Panc1 (cell line): ENCODE data around the gene ZNF862. TPM values are rescaled to one million over a fixed set of nuclear protein-coding genes. Genes with fewer than 3 reads are reported as not detected.

ENCODE experiments used
- ATAC-seq: fragments of 200-7000 bp; cut with Tn5 transposase; 2 replicates; pipeline ENCODE4 v1.9.1; 2020; ENCODE audit warnings: mild to moderate bottlenecking, moderate library complexity
- BruUV-seq: library from RNA; stranded (reverse); fragments of 400-500 nt; replicated peaks from 2 replicates; lab custom pipeline; 2021; lab: Mats Ljungman, UMichigan
- CTCF ChIA-PET: fragments of 300-600 bp; sonication (Branson Sonifier 250); formaldehyde crosslinking; loops from one replicate; lab custom pipeline; 2022; ENCODE audit warnings: antibody characterized with exemption; lab: Charles Lee
- POLR2A ChIA-PET: fragments of 300-600 bp; sonication (Branson Sonifier 250); formaldehyde crosslinking; loops from one replicate; lab custom pipeline; 2022; ENCODE audit warnings: antibody characterized with exemption; lab: Charles Lee
- DNase-seq: peaks from one replicate; pipeline ENCODE4 v3.0.0-alpha.2; 2010; ENCODE audit warnings: low read depth, low spot score
- H3K27ac ChIP-seq: 2 replicates; pipeline ENCODE4 v1.5.1; 2011; ENCODE audit warnings: mild to moderate bottlenecking, low read length, inconsistent platforms
- H3K27me3 ChIP-seq: fragments of 200-500 bp; sonication (Bioruptor generic); 2 replicates; pipeline ENCODE4 v1.6.0; 2014; ENCODE audit warnings: low read length, inconsistent platforms; ENCODE audit not compliant: control insufficient read depth, insufficient read depth
- H3K36me3 ChIP-seq: fragments of 200-500 bp; sonication (Bioruptor generic); 2 replicates; pipeline ENCODE4 v1.5.1; 2014; ENCODE audit warnings: inconsistent platforms, mild to moderate bottlenecking, low read length, moderate library complexity; ENCODE audit not compliant: control insufficient read depth, insufficient read depth
- H3K4me1 ChIP-seq: 2 replicates; pipeline ENCODE4 v1.5.1; 2011; ENCODE audit warnings: inconsistent platforms, mild to moderate bottlenecking, low read length, moderate library complexity; ENCODE audit not compliant: control insufficient read depth, insufficient read depth
- H3K4me3 ChIP-seq, 2 experiments: 2 replicates each; pipeline ENCODE4 v1.5.1; 2011 to 2012; ENCODE audit warnings: low read depth in 2 of 2, low read length in 2 of 2, mild to moderate bottlenecking in 2 of 2, inconsistent platforms in 1 of 2, moderate library complexity in 1 of 2
- H3K9me3 ChIP-seq: fragments of 200-500 bp; sonication (Bioruptor generic); 2 replicates; pipeline ENCODE4 v1.5.1; 2014; ENCODE audit warnings: low read depth, mild to moderate bottlenecking, inconsistent platforms, low read length, moderate library complexity; ENCODE audit not compliant: control insufficient read depth, insufficient read depth
- POLR2AphosphoS5 ChIP-seq: IDR thresholded peaks from 2 replicates; pipeline ENCODE4 v1.6.1; 2012; ENCODE audit warnings: mild to moderate bottlenecking, low read depth, low read length, moderate library complexity
- SIN3A ChIP-seq: IDR thresholded peaks from 2 replicates; pipeline ENCODE4 v1.6.1; 2012; ENCODE audit warnings: low read depth, mild to moderate bottlenecking, low read length, moderate library complexity, borderline replicate concordance; ENCODE audit not compliant: insufficient read depth
- TCF7L2 ChIP-seq: IDR thresholded peaks from 2 replicates; pipeline ENCODE4 v1.6.1; 2011; ENCODE audit warnings: mild to moderate bottlenecking, low read depth, low read length, inconsistent platforms
- in situ Hi-C: cut with HindIII; loops from 2 replicates; pipeline ENCODE4 v1.10.0; 2016; ENCODE audit warnings: low sequenced_read_pairs, low pct_unique_long_range_greater_than_20kb
- intact Hi-C: fragments of 100-400 bp; cut with micrococcal nuclease; formaldehyde crosslinking; loops from one replicate; pipeline ENCODE4 v1.10.0; 2022; ENCODE audit not compliant: unreplicated experiment
- total RNA-seq: library from RNA; stranded (reverse); gene quantifications from one replicate; pipeline ENCODE4 v1.2.1, GENCODE V29; 2021; ENCODE audit not compliant: unreplicated experiment
- TF ChIP-seq, protein P1 (sequence below): fragments of 450-650 bp; IDR thresholded peaks from 2 replicates; pipeline ENCODE4 v1.5.1; 2017; ENCODE audit warnings: mild to moderate bottlenecking
- TF ChIP-seq, protein P2 (sequence below), 2 experiments: IDR thresholded peaks; 2 replicates each; pipeline ENCODE4 v1.6.1; 2011 to 2012; ENCODE audit warnings: low read depth in 2 of 2, control low read depth in 1 of 2, low read length in 1 of 2, mild to moderate bottlenecking in 1 of 2, moderate library complexity in 1 of 2; ENCODE audit not compliant: insufficient read depth in 1 of 2

Gene ZNF862
- total RNA-seq, 1 experiment from 2014 or later = 6.8 TPM

DNA sequence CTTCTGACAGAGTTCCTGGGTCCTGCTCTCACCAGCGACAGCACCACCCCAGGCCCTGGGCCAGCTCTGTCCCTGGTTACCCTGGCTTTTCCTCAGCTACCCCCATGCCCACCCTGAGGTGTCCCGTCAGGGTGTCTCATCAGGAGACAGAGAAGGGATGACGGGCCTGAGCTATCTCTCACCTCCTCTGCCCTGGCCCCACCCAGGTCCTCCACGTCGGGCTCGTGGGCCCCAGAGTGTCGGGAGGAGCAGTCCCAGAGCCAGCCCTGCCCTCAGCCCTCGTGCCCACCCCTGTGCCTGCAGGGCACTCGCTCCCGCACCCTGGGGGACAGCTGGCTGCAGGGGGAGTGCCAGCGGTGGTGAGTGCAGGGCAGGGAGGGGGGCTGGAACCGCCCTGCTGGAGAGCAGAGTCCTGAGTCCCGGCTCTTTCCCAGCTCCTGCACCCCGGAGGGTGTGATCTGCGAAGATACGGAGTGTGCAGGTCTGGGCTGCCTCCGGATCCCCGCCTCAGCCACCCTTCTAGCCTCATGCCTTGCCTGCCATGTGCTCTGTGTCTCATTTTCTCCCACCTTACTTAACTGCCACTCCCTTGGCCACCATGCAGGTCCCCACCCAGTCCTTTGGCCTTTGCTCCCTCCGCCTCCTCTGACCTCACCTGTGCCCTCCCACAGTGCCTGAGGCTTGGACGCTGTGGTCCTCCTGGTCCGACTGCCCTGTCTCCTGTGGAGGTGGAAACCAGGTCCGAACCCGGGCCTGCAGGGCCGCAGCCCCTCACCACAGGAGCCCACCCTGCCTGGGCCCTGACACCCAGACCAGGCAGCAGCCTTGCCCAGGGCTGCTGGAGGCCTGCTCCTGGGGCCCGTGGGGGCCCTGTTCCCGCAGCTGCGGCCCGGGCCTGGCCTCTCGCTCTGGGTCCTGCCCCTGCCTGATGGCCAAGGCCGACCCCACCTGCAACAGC lies 16.7 kb upstream of the ZNF862 start:
- no peak overlapping the region for H3K4me3 ChIP-seq
- H3K9me3 ChIP-seq = no peaks in the 10 kb centered on the region
- no peaks in the 10 kb centered on the region for H3K36me3 ChIP-seq
- no peak for ATAC-seq
- no peaks in the 10 kb centered on the region for H3K4me1 ChIP-seq
- no peaks in the 10 kb centered on the region for H3K27me3 ChIP-seq
- CTCF ChIA-PET = no interaction called here
- POLR2A ChIA-PET = no interaction called here
- no TSS peak for BruUV-seq
- in situ Hi-C loops (no loop called here), intact Hi-C loops (no loop called here)
- H3K27ac ChIP-seq = no peak overlapping the region
- TF ChIP-seq, protein P1, sequence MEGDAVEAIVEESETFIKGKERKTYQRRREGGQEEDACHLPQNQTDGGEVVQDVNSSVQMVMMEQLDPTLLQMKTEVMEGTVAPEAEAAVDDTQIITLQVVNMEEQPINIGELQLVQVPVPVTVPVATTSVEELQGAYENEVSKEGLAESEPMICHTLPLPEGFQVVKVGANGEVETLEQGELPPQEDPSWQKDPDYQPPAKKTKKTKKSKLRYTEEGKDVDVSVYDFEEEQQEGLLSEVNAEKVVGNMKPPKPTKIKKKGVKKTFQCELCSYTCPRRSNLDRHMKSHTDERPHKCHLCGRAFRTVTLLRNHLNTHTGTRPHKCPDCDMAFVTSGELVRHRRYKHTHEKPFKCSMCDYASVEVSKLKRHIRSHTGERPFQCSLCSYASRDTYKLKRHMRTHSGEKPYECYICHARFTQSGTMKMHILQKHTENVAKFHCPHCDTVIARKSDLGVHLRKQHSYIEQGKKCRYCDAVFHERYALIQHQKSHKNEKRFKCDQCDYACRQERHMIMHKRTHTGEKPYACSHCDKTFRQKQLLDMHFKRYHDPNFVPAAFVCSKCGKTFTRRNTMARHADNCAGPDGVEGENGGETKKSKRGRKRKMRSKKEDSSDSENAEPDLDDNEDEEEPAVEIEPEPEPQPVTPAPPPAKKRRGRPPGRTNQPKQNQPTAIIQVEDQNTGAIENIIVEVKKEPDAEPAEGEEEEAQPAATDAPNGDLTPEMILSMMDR = no peak
- TF ChIP-seq, protein P2, sequence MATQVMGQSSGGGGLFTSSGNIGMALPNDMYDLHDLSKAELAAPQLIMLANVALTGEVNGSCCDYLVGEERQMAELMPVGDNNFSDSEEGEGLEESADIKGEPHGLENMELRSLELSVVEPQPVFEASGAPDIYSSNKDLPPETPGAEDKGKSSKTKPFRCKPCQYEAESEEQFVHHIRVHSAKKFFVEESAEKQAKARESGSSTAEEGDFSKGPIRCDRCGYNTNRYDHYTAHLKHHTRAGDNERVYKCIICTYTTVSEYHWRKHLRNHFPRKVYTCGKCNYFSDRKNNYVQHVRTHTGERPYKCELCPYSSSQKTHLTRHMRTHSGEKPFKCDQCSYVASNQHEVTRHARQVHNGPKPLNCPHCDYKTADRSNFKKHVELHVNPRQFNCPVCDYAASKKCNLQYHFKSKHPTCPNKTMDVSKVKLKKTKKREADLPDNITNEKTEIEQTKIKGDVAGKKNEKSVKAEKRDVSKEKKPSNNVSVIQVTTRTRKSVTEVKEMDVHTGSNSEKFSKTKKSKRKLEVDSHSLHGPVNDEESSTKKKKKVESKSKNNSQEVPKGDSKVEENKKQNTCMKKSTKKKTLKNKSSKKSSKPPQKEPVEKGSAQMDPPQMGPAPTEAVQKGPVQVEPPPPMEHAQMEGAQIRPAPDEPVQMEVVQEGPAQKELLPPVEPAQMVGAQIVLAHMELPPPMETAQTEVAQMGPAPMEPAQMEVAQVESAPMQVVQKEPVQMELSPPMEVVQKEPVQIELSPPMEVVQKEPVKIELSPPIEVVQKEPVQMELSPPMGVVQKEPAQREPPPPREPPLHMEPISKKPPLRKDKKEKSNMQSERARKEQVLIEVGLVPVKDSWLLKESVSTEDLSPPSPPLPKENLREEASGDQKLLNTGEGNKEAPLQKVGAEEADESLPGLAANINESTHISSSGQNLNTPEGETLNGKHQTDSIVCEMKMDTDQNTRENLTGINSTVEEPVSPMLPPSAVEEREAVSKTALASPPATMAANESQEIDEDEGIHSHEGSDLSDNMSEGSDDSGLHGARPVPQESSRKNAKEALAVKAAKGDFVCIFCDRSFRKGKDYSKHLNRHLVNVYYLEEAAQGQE (IDR thresholded peaks at IDR 0.05; ENCODE audit: insufficient read depth in 1 of 2, low read depth in 2 of 2, low read length in 1 of 2) = no peak
- no peak for TF ChIP-seq POLR2AphosphoS5
- no peak for TF ChIP-seq TCF7L2
- TF ChIP-seq SIN3A = no peak
- no peak for DNase-seq

DNA sequence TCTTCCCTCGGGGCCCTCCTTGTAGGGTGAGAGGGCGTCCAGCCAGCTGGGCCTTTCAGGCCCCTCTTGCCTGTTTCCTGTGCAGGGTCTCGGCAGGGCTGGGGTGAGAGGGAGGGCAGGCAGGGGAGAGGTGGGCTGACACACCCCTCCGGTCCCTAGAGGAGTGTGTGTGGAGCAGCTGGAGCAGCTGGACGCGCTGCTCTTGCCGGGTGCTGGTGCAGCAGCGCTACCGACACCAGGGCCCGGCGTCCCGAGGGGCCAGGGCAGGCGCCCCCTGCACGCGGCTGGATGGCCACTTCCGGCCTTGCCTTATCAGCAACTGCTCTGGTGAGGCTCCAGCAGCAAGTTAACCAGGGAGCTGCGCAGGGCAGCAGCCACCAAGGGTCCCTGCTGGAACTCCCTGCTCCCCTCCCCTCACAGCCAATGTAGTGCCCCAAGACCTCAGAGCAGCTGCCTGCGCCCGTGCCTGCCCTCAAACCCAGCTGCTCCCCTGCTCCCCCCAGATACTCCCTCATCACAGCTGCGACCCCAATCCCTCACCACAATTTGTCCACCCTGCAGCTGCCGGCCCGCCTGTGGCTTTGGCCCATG lies 15.7 kb upstream of the ZNF862 start:
- CTCF ChIA-PET = no interaction called here

More for the DNA sequence above, 15.7 kb upstream of the ZNF862 start:
- in situ Hi-C loops (no loop called here), intact Hi-C loops (no loop called here)
- TF ChIP-seq SIN3A = no peak
- TF ChIP-seq TCF7L2 = no peak
- TF ChIP-seq, protein P2 (IDR thresholded peaks at IDR 0.05; ENCODE audit: insufficient read depth in 1 of 2, low read depth in 2 of 2, low read length in 1 of 2) = no peak
- no peak for TF ChIP-seq POLR2AphosphoS5
- TF ChIP-seq, protein P1 = no peak
- Histone ChIP-seq H3K9me3 (no peaks in the 10 kb centered on the region), H3K36me3 (no peaks in the 10 kb centered on the region), H3K4me1 (no peaks in the 10 kb centered on the region), H3K27me3 (no peaks in the 10 kb centered on the region), H3K27ac (no peak overlapping the region), H3K4me3 (no peak overlapping the region)
- POLR2A ChIA-PET = no interaction called here
- no peak for DNase-seq
- ATAC-seq = no peak
- BruUV-seq = no TSS peak
